Measurements from ENCODE around the gene CRNN.

CRNN gene

GRCh38 chr1:152413909-152414308, at the start of gene CRNN:
CRNN (minus strand) TSS chr1:152414263; CDS start chr1:152412233, 2,030 bp downstream.
- FAIRE-seq: no peak

- FAIRE-seq: no peak
Measured at GRCh38 chr1:152462636-152463035, 48.6 kb upstream of the CRNN start.

- no peak for FAIRE-seq
Measured at GRCh38 chr1:152461544-152461943, 47.5 kb upstream of the CRNN start.

- FAIRE-seq: no peak
Measured at GRCh38 chr1:152460529-152460899, 46.5 kb upstream of the CRNN start.

- no peak for FAIRE-seq
Measured at GRCh38 chr1:152459596-152460528, 45.8 kb upstream of the CRNN start.

- no peak for FAIRE-seq
Measured at GRCh38 chr1:152458384-152459185, 44.5 kb upstream of the CRNN start.

- FAIRE-seq: no peak
Measured at GRCh38 chr1:152457561-152457960, 43.5 kb upstream of the CRNN start.

GRCh38 chr1:152457071-152457470, 43.0 kb upstream of the CRNN start:
- FAIRE-seq: no peak

GRCh38 chr1:152451254-152451653, 37.2 kb upstream of the CRNN start:
- FAIRE-seq: no peak

GRCh38 chr1:152449661-152450060, 35.6 kb upstream of the CRNN start:
- no peak for FAIRE-seq

- FAIRE-seq: no peak
Measured at GRCh38 chr1:152448496-152448895, 34.4 kb upstream of the CRNN start.

GRCh38 chr1:152448095-152448494, 34.0 kb upstream of the CRNN start:
- no peak for FAIRE-seq

- FAIRE-seq: no peak
Measured at GRCh38 chr1:152447484-152447883, 33.4 kb upstream of the CRNN start.

- FAIRE-seq: no peak
Measured at GRCh38 chr1:152444045-152444444, 30.0 kb upstream of the CRNN start.

- no peak for FAIRE-seq
Measured at GRCh38 chr1:152442765-152443164, 28.7 kb upstream of the CRNN start.

GRCh38 chr1:152442301-152442700, 28.2 kb upstream of the CRNN start:
- FAIRE-seq: no peak

GRCh38 chr1:152441756-152442155, 27.7 kb upstream of the CRNN start:
- no peak for FAIRE-seq

GRCh38 chr1:152440635-152441471, 26.8 kb upstream of the CRNN start:
- no peak for FAIRE-seq

- no peak for FAIRE-seq
Measured at GRCh38 chr1:152436593-152437496, 22.8 kb upstream of the CRNN start.

- no peak for FAIRE-seq
Measured at GRCh38 chr1:152427458-152427857, 13.4 kb upstream of the CRNN start.

GRCh38 chr1:152426731-152427130, 12.7 kb upstream of the CRNN start:
- FAIRE-seq: no peak

- FAIRE-seq: no peak
Measured at GRCh38 chr1:152419917-152420316, 5.9 kb upstream of the CRNN start.

Measured in colon (tissue), 2 donors.